IPS-20b (cell line): ENCODE results near the gene ABI1.
A peak's percentile ranks its signal among the peaks of the same experiment; 100 is the strongest.

ENCODE experiments used
- H3K27ac ChIP-seq: one replicate; pipeline ENCODE4 v1.5.1; 2013; ENCODE audit warnings: low read length
- H3K27me3 ChIP-seq: 2 replicates; pipeline ENCODE4 v1.6.1; 2013; ENCODE audit warnings: mild to moderate bottlenecking, low read length, inconsistent platforms; ENCODE audit not compliant: insufficient read depth
- H3K36me3 ChIP-seq: 2 replicates; pipeline ENCODE4 v1.6.1; 2013; ENCODE audit warnings: low read depth, mild to moderate bottlenecking, inconsistent platforms, low read length, moderate library complexity; ENCODE audit not compliant: insufficient read depth
- H3K4me1 ChIP-seq: 2 replicates; pipeline ENCODE4 v1.6.1; 2013; ENCODE audit warnings: mild to moderate bottlenecking, control low read depth, inconsistent platforms, low read length, moderate library complexity; ENCODE audit not compliant: insufficient read depth
- H3K4me3 ChIP-seq: 2 replicates; pipeline ENCODE4 v1.5.1; 2013; ENCODE audit warnings: mild to moderate bottlenecking, low read length, inconsistent platforms
- H3K9ac ChIP-seq: 2 replicates; pipeline ENCODE4 v1.6.1; 2013; ENCODE audit warnings: low read depth, mild to moderate bottlenecking, inconsistent platforms, low read length, moderate library complexity
- H3K9me3 ChIP-seq: 2 replicates; pipeline ENCODE4 v1.6.1; 2013; ENCODE audit warnings: mild to moderate bottlenecking, low read depth, low read length, inconsistent platforms; ENCODE audit not compliant: insufficient read depth

Gene ABI1

DNA sequence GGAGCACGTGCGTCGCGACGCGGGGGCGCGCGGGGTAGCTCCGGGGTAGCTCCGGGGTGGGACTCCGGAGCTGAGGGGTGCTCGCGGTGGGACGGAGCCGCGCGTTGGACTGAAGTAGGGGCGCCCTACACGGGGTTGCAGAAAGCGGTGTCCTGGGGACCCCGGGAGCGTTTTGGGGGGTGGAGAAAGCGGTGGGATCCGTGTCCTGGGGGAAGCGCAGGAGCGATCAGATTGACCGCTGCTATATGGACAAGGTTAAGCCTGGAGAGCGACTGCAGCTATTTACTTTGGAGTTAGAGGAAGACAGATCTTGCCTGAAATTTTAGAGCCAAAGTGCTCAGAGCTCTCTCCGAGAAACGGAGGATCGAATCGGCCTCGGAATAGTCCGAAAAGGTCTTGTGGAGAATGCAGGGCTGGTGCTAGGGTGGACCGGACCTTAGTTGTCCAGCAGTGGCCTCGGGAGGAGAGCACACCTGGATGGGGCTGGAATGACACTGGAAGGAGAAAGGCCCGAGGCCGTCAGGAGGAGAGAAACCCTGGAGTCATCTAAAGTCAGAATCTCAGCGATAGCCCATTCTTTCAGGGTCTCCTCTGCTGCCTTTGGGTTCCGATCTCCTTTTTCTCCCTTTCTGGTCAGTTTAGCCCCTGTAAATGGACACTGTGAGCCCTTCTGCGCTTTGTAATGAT, 162.7 kb downstream of the ABI1 start:
- H3K27me3 ChIP-seq, result no peaks in the 10 kb centered on the region
- peak overlapping the region; percentile 99 for H3K4me3 ChIP-seq
- no peaks in the 10 kb centered on the region for H3K4me1 ChIP-seq
- no peaks in the 10 kb centered on the region for H3K9me3 ChIP-seq
- no peak overlapping the region for H3K27ac ChIP-seq
- H3K9ac ChIP-seq, result peak overlapping the region; percentile 90
- peaks cover 17% of the 10 kb centered on the region for H3K36me3 ChIP-seq

DNA sequence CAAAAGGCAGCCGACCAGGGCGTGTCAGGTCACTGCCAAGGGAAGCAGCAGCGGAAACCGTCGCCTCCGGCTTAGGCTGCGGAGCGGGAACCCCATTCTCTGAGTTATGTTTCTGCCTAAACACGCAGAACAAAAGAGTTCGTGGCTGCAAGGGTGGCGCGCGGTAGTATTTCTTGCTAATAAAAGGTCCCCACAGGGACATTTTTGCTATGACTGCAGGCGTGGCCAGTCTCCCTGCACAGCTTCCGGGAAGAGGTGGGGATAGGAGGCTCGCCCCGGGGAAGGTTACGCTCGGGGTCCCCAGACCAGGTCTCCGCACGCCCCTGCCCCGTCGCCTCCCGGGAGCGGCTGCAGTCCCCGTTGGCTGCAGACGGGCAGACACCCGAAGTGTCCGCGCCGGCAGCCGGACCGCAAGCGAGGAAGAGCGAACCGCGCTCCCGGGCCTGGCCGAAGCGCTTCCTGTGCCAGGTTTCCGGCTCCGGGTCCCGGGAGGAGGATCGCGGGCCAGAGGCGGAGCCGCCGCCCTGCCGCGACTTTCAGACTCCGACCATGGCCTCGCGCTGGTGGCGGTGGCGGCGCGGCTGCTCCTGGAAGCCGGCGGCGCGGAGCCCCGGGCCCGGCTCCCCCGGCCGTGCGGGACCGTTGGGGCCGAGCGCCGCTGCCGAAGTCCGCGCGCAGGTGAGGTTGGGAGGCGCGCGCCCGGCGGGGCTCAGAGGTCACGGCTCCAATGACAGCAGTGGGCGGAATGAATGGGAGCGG, 163.4 kb downstream of the ABI1 start, which contains the start of gene PDSS1:
Gene PDSS1 (plus strand): TSS at position 539 of the 759 bp plus-strand sequence. CDS start 11 bp downstream, at position 550.
- peak within 1 kb of the TSS; percentile 90 for H3K9ac ChIP-seq
- peak within 1 kb of the TSS; percentile 99 for H3K4me3 ChIP-seq
- H3K27ac ChIP-seq, result peak within 1 kb of the TSS; percentile 54
- H3K36me3 ChIP-seq, result peaks cover 10% of the 10 kb centered on the region
- no peaks in the 10 kb centered on the region for H3K4me1 ChIP-seq
- H3K27me3 ChIP-seq, result no peaks in the 10 kb centered on the region
- no peaks in the 10 kb centered on the region for H3K9me3 ChIP-seq

DNA sequence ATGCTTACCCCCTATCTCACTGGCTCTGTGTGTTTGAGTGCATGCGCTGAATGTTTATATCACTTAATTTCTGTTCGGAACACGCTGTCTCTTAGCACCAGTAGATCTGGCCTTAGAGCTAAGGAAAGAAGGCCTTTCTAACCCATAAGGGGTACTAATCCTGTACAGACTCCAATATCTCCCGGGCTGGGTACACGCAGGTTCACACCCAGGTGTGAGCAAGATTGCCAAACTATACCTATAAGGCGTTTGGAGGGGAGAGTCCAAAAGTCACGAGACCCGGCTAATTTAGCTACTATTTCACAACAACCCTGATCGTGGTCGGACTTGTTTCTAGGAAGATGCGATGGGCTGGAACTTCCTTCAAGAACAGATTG, 164.0 kb downstream of the ABI1 start:
- Histone ChIP-seq H3K27ac (peak overlapping the region; percentile 54), H3K4me1 (no peaks in the 10 kb centered on the region)

More for the DNA sequence above, 164.0 kb downstream of the ABI1 start:
- peak overlapping the region; percentile 90 for H3K9ac ChIP-seq
- H3K27me3 ChIP-seq, result no peaks in the 10 kb centered on the region
- H3K4me3 ChIP-seq, result peak overlapping the region; percentile 99
- H3K9me3 ChIP-seq, result no peaks in the 10 kb centered on the region
- peaks cover 5% of the 10 kb centered on the region for H3K36me3 ChIP-seq
